Neural cell (in vitro differentiated cells): Measurements from ENCODE around the gene THOC2. TPM values are rescaled to one million over a fixed set of nuclear protein-coding genes. Genes with fewer than 3 reads are reported as not detected.
A peak's percentile ranks its signal among the peaks of the same experiment; 100 is the strongest.
"Not testable (repeated sequence)": the region's sequence is repeated elsewhere in the genome, so short reads cannot be mapped to it uniquely, and the experiment has no call there.

Source experiments
- H2AFZ ChIP-seq: fragments of 200-600, 300-800 bp; sonication (generic), shearing (Covaris generic); 2 replicates; pipeline ENCODE4 v1.6.0; 2014; ENCODE audit warnings: low read depth, mild to moderate bottlenecking, antibody characterized with exemption, low read length, moderate library complexity
- H3F3A ChIP-seq: fragments of 200-600 bp; shearing (Covaris generic); 2 replicates; pipeline ENCODE4 v1.6.1; 2016; ENCODE audit warnings: mild to moderate bottlenecking, moderate library complexity, mixed read lengths, antibody characterized with exemption, low read length; ENCODE audit not compliant: insufficient read depth, poor library complexity, severe bottlenecking
- H3K27ac ChIP-seq: fragments of 200-600, 300-800 bp; sonication (generic), shearing (Covaris generic); 2 replicates; pipeline ENCODE4 v1.5.1; 2014; ENCODE audit warnings: mild to moderate bottlenecking, low read length, moderate library complexity
- H3K27me3 ChIP-seq: fragments of 300-800, 200-600 bp; sonication (generic), shearing (Covaris generic); 2 replicates; pipeline ENCODE4 v1.6.0; 2014; ENCODE audit warnings: mild to moderate bottlenecking, low read depth, low read length, moderate library complexity; ENCODE audit not compliant: insufficient read depth
- H3K36me3 ChIP-seq: fragments of 300-800, 200-600 bp; sonication (generic), shearing (Covaris generic); 2 replicates; pipeline ENCODE4 v1.5.1; 2014; ENCODE audit warnings: mild to moderate bottlenecking, antibody characterized with exemption, low read length, moderate library complexity; ENCODE audit not compliant: insufficient read depth
- H3K4me2 ChIP-seq: fragments of 300-800, 200-600 bp; sonication (generic), shearing (Covaris generic); 2 replicates; pipeline ENCODE4 v1.6.0; 2014; ENCODE audit warnings: mild to moderate bottlenecking, low read length
- H3K4me3 ChIP-seq: fragments of 300-800, 200-600 bp; sonication (generic), shearing (Covaris generic); 2 replicates; pipeline ENCODE4 v1.5.1; 2014; ENCODE audit warnings: mild to moderate bottlenecking, low read length, moderate library complexity
- H3K79me2 ChIP-seq: fragments of 200-600 bp; shearing (Covaris generic); replicated peaks from 2 replicates; pipeline ENCODE4 v1.6.0; 2014; ENCODE audit warnings: mild to moderate bottlenecking, low read length, moderate library complexity; ENCODE audit not compliant: insufficient read depth
- H3K9ac ChIP-seq: fragments of 300-800, 200-600 bp; sonication (generic), shearing (Covaris generic); 2 replicates; pipeline ENCODE4 v1.6.1; 2016; ENCODE audit warnings: mild to moderate bottlenecking, low read length, mixed read lengths
- H3K9me2 ChIP-seq: fragments of 200-600 bp; shearing (Covaris generic); 2 replicates; pipeline ENCODE4 v1.6.1; 2016; ENCODE audit warnings: mild to moderate bottlenecking, low read length, mixed read lengths; ENCODE audit not compliant: insufficient read depth
- H3K9me3 ChIP-seq: fragments of 200-600, 300-800 bp; sonication (generic), shearing (Covaris generic); 2 replicates; pipeline ENCODE4 v1.6.1; 2016; ENCODE audit warnings: mild to moderate bottlenecking, mixed run types, low read length, moderate library complexity, mixed read lengths
- H4K20me1 ChIP-seq: fragments of 200-600 bp; shearing (Covaris generic); 2 replicates; pipeline ENCODE4 v1.6.1; 2016; ENCODE audit warnings: mild to moderate bottlenecking, mixed run types; ENCODE audit not compliant: insufficient read depth
- EP300 ChIP-seq: fragments of 450-650 bp; conservative IDR thresholded peaks from 2 replicates; pipeline ENCODE4 v1.6.1; 2014; ENCODE audit warnings: antibody characterized with exemption, mild to moderate bottlenecking, moderate library complexity; ENCODE audit not compliant: poor library complexity, severe bottlenecking
- EZH2 ChIP-seq: fragments of 200-600, 300-800 bp; shearing (Covaris generic), sonication (generic); IDR thresholded peaks from 2 replicates; pipeline ENCODE4 v1.6.1; 2014; ENCODE audit warnings: antibody characterized with exemption, low read length, borderline replicate concordance, mild to moderate bottlenecking; ENCODE audit not compliant: insufficient read depth, poor library complexity, severe bottlenecking
- MXI1 ChIP-seq: fragments of 450-650 bp; conservative IDR thresholded peaks from 2 replicates; pipeline ENCODE4 v1.6.1; 2014; ENCODE audit warnings: antibody characterized with exemption, mild to moderate bottlenecking; ENCODE audit not compliant: poor library complexity, severe bottlenecking
- POLR2AphosphoS5 ChIP-seq: IDR thresholded peaks from 2 replicates; pipeline ENCODE4 v1.6.1; 2012
- RAD21 ChIP-seq: fragments of 450-650 bp; conservative IDR thresholded peaks from 2 replicates; pipeline ENCODE4 v1.6.1; 2014; ENCODE audit warnings: antibody characterized with exemption, mild to moderate bottlenecking, moderate library complexity
- REST ChIP-seq: IDR thresholded peaks from 2 replicates; pipeline ENCODE4 v1.6.1; 2012; ENCODE audit warnings: borderline replicate concordance
- SMC3 ChIP-seq: fragments of 450-650 bp; conservative IDR thresholded peaks from 2 replicates; pipeline ENCODE4 v1.6.1; 2014; ENCODE audit warnings: antibody characterized with exemption, mild to moderate bottlenecking, moderate library complexity; ENCODE audit not compliant: poor library complexity
- TAF1 ChIP-seq: IDR thresholded peaks from 2 replicates; pipeline ENCODE4 v1.6.1; 2012; ENCODE audit warnings: low read depth
- polyA minus RNA-seq: library from RNA; depleted of rRNA, polyadenylated mRNA; stranded (reverse); fragments of >200 nt; gene quantifications from 2 replicates; pipeline ENCODE4 v1.2.3, GENCODE V29; 2014
- polyA plus RNA-seq: library from polyadenylated mRNA; depleted of rRNA; stranded (reverse); fragments of >200 nt; gene quantifications from 2 replicates; pipeline ENCODE4 v1.2.3, GENCODE V29; 2014
- TF ChIP-seq, protein P1 (sequence below): fragments of 450-650 bp; IDR thresholded peaks from 2 replicates; pipeline ENCODE4 v1.5.1; 2014; ENCODE audit warnings: antibody characterized with exemption, mild to moderate bottlenecking, moderate library complexity; ENCODE audit not compliant: poor library complexity, severe bottlenecking

The THOC2 gene, protein sequence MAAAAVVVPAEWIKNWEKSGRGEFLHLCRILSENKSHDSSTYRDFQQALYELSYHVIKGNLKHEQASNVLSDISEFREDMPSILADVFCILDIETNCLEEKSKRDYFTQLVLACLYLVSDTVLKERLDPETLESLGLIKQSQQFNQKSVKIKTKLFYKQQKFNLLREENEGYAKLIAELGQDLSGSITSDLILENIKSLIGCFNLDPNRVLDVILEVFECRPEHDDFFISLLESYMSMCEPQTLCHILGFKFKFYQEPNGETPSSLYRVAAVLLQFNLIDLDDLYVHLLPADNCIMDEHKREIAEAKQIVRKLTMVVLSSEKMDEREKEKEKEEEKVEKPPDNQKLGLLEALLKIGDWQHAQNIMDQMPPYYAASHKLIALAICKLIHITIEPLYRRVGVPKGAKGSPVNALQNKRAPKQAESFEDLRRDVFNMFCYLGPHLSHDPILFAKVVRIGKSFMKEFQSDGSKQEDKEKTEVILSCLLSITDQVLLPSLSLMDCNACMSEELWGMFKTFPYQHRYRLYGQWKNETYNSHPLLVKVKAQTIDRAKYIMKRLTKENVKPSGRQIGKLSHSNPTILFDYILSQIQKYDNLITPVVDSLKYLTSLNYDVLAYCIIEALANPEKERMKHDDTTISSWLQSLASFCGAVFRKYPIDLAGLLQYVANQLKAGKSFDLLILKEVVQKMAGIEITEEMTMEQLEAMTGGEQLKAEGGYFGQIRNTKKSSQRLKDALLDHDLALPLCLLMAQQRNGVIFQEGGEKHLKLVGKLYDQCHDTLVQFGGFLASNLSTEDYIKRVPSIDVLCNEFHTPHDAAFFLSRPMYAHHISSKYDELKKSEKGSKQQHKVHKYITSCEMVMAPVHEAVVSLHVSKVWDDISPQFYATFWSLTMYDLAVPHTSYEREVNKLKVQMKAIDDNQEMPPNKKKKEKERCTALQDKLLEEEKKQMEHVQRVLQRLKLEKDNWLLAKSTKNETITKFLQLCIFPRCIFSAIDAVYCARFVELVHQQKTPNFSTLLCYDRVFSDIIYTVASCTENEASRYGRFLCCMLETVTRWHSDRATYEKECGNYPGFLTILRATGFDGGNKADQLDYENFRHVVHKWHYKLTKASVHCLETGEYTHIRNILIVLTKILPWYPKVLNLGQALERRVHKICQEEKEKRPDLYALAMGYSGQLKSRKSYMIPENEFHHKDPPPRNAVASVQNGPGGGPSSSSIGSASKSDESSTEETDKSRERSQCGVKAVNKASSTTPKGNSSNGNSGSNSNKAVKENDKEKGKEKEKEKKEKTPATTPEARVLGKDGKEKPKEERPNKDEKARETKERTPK (N-terminal part only)
- polyA plus RNA-seq: 95.4 and 100 TPM in 2 replicates
- polyA minus RNA-seq: 136 and 139 TPM in 2 replicates

DNA sequence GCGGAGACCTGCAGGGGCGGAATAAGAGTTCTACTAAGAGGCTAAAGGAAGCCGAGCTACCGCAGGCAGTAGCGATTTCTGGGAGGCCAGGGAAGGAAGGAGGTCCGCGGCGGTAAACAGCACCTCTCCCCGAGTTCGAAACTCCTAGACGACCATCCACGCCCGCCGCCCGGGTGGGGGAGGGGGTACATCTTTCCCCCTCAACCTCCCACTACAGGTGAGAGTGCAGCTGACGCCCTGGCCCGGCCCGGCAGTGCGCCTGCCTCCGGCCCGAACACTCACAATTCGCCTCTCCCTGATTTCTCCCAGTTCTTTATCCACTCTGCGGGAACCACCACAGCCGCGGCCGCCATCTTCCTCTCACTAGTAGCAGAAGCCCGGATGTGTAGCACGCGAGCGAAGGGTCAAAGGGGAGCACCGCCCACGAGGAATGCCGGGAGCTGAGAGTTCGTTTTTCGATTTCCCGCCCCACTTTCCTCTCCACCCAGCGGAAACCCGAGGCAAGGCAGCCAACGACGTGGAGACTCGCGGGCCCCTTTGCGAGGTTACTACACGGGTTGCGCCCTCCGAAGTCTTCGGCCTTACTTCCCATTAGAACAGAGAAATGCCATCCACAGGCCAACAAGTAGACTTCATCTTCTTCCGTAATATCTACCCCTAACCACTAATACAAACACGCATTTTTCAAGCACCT is at the start of gene THOC2:
Gene THOC2, minus strand, starts transcription at position 383 of the 694 bp plus-strand sequence. Its CDS starts 30 bp downstream, at position 353.
- peaks cover 33% of the 10 kb centered on the region for H3K79me2 ChIP-seq
- H3K36me3 ChIP-seq: no peaks in the 10 kb centered on the region
- no peaks in the 10 kb centered on the region for H3F3A ChIP-seq
- no peaks in the 10 kb centered on the region for H3K9me2 ChIP-seq
- H3K27me3 ChIP-seq: no peaks in the 10 kb centered on the region
- H3K27ac ChIP-seq: peak within 1 kb of the TSS; percentile 73
- H3K9me3 ChIP-seq: no peaks in the 10 kb centered on the region
- TF ChIP-seq TAF1 (peak; percentile 50), SMC3 (peak; percentile 56), MXI1 (peak; percentile 73), EZH2 (no peak), EP300 (no peak), REST (peak; percentile 74), POLR2AphosphoS5 (peak; percentile 89), RAD21 (peak; percentile 40)
- TF ChIP-seq, protein P1, sequence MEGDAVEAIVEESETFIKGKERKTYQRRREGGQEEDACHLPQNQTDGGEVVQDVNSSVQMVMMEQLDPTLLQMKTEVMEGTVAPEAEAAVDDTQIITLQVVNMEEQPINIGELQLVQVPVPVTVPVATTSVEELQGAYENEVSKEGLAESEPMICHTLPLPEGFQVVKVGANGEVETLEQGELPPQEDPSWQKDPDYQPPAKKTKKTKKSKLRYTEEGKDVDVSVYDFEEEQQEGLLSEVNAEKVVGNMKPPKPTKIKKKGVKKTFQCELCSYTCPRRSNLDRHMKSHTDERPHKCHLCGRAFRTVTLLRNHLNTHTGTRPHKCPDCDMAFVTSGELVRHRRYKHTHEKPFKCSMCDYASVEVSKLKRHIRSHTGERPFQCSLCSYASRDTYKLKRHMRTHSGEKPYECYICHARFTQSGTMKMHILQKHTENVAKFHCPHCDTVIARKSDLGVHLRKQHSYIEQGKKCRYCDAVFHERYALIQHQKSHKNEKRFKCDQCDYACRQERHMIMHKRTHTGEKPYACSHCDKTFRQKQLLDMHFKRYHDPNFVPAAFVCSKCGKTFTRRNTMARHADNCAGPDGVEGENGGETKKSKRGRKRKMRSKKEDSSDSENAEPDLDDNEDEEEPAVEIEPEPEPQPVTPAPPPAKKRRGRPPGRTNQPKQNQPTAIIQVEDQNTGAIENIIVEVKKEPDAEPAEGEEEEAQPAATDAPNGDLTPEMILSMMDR: peak; percentile 73
- H3K4me3 ChIP-seq: peak within 1 kb of the TSS; percentile 80
- peak within 1 kb of the TSS; percentile 51 for H2AFZ ChIP-seq
- no peaks in the 10 kb centered on the region for H4K20me1 ChIP-seq
- H3K9ac ChIP-seq: peak within 1 kb of the TSS; percentile 78
- H3K4me2 ChIP-seq: peak within 1 kb of the TSS; percentile 51

- H3K27me3 ChIP-seq, H3K9ac ChIP-seq, H3K4me3 ChIP-seq, H3K27ac ChIP-seq, H2AFZ ChIP-seq, H4K20me1 ChIP-seq, H3K79me2 ChIP-seq, H3F3A ChIP-seq, H3K4me2 ChIP-seq, H3K9me3 ChIP-seq, H3K9me2 ChIP-seq, H3K36me3 ChIP-seq: not testable (repeated sequence)
These were observed 48.9 kb upstream of the THOC2 start for GRCh38 chrX:123781786-123782185.
